Ascending aorta (tissue), 2 donors: ENCODE measurements around the gene IGSF11. TPM values are rescaled to one million over a fixed set of nuclear protein-coding genes. Genes with fewer than 3 reads are reported as not detected.
"Not testable (repeated sequence)": the region's sequence is repeated elsewhere in the genome, so short reads cannot be mapped to it uniquely, and the experiment has no call there.

Experiments used
- DNase-seq, 2 donors: peaks; one replicate each; pipeline ENCODE4 v3.0.0-alpha.2; 2019; ENCODE audit warnings: low spot score in 2 of 2
- H3K27ac ChIP-seq, 2 donors: fragments of 200-600 bp; sonication (generic); one replicate each; pipeline ENCODE4 v1.5.1; 2016 to 2017; ENCODE audit warnings: mild to moderate bottlenecking in 1 of 2
- H3K27me3 ChIP-seq: fragments of 200-600 bp; sonication (generic); one replicate; pipeline ENCODE4 v1.5.1; 2017
- H3K36me3 ChIP-seq, 2 donors: fragments of 200-600 bp; sonication (generic); one replicate each; pipeline ENCODE4 v1.5.1; 2016
- H3K4me1 ChIP-seq, 2 donors: fragments of 200-600 bp; sonication (generic); one replicate each; pipeline ENCODE4 v1.5.1; 2016 to 2017; ENCODE audit warnings: mild to moderate bottlenecking in 1 of 2
- H3K4me3 ChIP-seq, 2 donors: fragments of 200-600 bp; sonication (generic); one replicate each; pipeline ENCODE4 v1.5.1; 2016 to 2017; ENCODE audit warnings: mild to moderate bottlenecking in 1 of 2
- H3K9me3 ChIP-seq, 2 donors: fragments of 200-600 bp; sonication (generic); one replicate each; pipeline ENCODE4 v1.5.1; 2016
- CTCF ChIP-seq, 3 experiments: fragments of 200-600 bp in 2 of 3; fragments of 450-650 bp in 1 of 3; sonication (generic) in 2 of 3; IDR thresholded peaks; one replicate each; pipeline ENCODE4 v1.5.1; 2016 to 2019; ENCODE audit warnings: antibody characterized with exemption in 3 of 3, mild to moderate bottlenecking in 1 of 3, moderate library complexity in 1 of 3
- intact Hi-C: fragments of 100-400 bp; cut with DNase I; formaldehyde crosslinking; loops from one replicate; pipeline ENCODE4 v1.15.1; 2023
- total RNA-seq: library from RNA; depleted of rRNA; stranded (reverse); fragments of >200 nt; gene quantifications from one replicate; pipeline ENCODE4 v1.1.0, GENCODE V29; 2016

IGSF11 gene
- total RNA-seq, 1 donor from 2014 or later: not detected

DNA sequence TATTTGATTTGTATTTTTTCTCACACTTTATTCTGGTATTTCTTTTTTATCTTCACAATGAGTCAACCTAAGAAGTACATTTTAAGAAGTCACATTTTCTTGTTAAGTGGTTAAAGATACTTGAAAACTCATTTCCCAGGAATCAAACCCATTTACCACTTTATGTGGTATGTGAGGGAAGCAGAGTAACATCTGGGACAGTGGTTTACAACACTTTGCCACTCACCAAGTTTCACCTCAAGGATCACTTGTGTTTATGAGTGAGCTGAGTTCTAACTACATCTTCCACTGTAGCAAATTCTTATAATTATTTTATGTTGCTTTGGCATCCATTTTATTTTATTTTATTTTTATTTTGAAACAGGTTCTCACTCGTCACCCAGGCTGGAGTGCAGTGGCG lies 53.8 kb downstream of the IGSF11 start:
- no peak for TF ChIP-seq CTCF (IDR thresholded peaks at IDR 0.05)
- DNase-seq: no peak
- Histone ChIP-seq H3K27ac (no peak overlapping the region), H3K27me3 (no peaks in the 10 kb centered on the region), H3K36me3 (no peaks in the 10 kb centered on the region), H3K4me1 (no peaks in the 10 kb centered on the region), H3K4me3 (no peak overlapping the region), H3K9me3 (no peaks in the 10 kb centered on the region)
- intact Hi-C loops: no loop called here

DNA sequence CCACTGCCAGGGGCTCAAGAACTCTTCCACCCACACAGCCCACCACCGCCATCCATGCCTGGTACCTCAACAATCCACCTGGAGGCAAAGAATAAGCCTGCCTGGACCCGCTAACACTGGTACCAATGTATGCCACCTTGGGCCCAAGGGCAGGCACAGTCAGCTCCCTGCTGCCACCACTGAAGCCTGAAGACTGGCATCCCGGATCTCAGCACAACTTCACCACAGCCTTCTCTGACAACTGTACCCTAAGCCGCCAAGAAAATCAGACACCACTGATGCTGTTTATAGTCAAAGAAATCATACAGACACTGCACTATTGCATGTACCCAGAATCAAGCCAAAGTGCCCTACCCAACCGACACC lies 56.3 kb downstream of the IGSF11 start:
- TF ChIP-seq CTCF (IDR thresholded peaks at IDR 0.05): no peak
- H3K4me3 ChIP-seq: no peak overlapping the region
- H3K36me3 ChIP-seq: no peaks in the 10 kb centered on the region
- intact Hi-C loops: no loop called here
- no peak for DNase-seq
- no peaks in the 10 kb centered on the region for H3K9me3 ChIP-seq
- H3K27ac ChIP-seq: no peak overlapping the region
- no peaks in the 10 kb centered on the region for H3K27me3 ChIP-seq
- no peaks in the 10 kb centered on the region for H3K4me1 ChIP-seq

GRCh38 chr3:118977671-118978392 lies 56.8 kb downstream of the IGSF11 start:
- intact Hi-C loops: no loop called here
- Histone ChIP-seq H3K4me1 (no peaks in the 10 kb centered on the region), H3K27me3 (no peaks in the 10 kb centered on the region), H3K9me3 (no peaks in the 10 kb centered on the region), H3K27ac (no peak overlapping the region), H3K4me3 (no peak overlapping the region), H3K36me3 (no peaks in the 10 kb centered on the region)
- DNase-seq: no peak
- TF ChIP-seq CTCF (IDR thresholded peaks at IDR 0.05): no peak

DNA sequence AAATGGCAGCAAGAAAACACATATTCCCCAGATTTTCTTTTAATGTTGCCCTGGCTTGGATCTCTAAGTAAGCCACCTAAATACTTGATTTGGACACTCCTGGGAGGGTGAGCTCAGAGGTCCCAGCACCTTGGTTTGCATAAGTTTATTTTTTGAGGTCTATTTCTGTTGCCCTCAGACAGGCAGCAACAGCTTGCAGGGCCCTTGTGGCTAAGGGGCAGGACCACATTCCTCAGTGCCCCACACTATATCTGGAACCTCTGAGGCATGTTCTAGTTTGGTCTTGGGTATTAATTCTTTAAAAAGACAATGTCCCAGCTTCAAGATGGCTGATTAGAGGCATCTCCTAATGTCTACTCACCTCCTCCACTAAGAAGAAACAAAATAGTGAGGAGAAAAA lies 57.5 kb downstream of the IGSF11 start:
- no peak for DNase-seq
- no peaks in the 10 kb centered on the region for H3K27me3 ChIP-seq
- no peaks in the 10 kb centered on the region for H3K9me3 ChIP-seq
- no peak overlapping the region for H3K4me3 ChIP-seq
- H3K4me1 ChIP-seq: no peaks in the 10 kb centered on the region
- H3K36me3 ChIP-seq: no peaks in the 10 kb centered on the region
- intact Hi-C loops: no loop called here
- no peak for TF ChIP-seq CTCF (IDR thresholded peaks at IDR 0.05)
- no peak overlapping the region for H3K27ac ChIP-seq

- H3K9me3 ChIP-seq, H3K36me3 ChIP-seq, H3K27ac ChIP-seq, DNase-seq, H3K4me3 ChIP-seq, H3K4me1 ChIP-seq, intact Hi-C loops, H3K27me3 ChIP-seq: not testable (repeated sequence)
Observed at GRCh38 chr3:118975476-118975875, 59.2 kb downstream of the IGSF11 start.

DNA sequence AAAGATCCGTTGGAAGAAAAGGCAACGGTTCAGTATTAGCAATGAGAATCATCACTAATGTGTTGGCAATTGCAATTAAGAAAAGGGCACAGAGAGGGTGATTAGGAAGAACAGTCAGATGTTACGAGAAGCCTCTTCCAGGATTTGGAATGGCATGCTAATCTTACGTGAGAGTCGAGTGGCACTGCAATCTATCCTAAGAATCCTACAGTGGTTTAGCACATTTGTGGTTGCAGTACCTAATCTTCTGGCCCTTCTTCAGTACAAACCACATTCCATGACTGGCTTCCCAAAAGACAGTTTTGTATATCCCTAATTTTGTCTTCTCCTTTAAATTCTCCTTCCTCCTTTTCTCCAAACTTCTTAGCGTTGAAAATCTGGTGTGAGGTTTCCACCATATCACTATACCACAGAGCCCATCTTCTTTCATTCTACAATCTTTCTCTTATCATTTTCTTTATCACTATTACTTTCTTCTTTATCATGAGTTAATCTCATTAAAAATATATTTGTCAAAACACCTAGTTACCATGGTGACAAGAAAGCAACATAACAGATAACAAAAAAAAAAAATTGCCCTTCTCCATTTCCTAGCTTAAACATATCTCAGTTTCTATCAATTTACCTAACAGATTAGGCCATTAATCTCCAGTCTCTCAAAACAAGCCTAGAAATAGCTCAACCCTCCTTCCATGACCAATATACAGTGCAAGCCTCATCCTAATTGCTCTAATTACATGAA lies 60.1 kb downstream of the IGSF11 start:
- intact Hi-C loops: no loop called here
- Histone ChIP-seq H3K4me1 (no peaks in the 10 kb centered on the region), H3K36me3 (no peaks in the 10 kb centered on the region)

More for the DNA sequence above, 60.1 kb downstream of the IGSF11 start:
- Histone ChIP-seq H3K27ac (no peak overlapping the region), H3K27me3 (no peaks in the 10 kb centered on the region), H3K9me3 (no peaks in the 10 kb centered on the region), H3K4me3 (no peak overlapping the region)
- no peak for DNase-seq
- no peak for TF ChIP-seq CTCF (IDR thresholded peaks at IDR 0.05)
